Stimulated activated naive CD8-positive, alpha-beta T cell treated with anti-CD3 and anti-CD28 coated beads, Interleukin-15, Interleukin-2, amounts not matched to agents 100 ng/mL and 50 ng/mL, for 24 hours (primary cell): ENCODE results near the gene XAB2.
"Not testable (repeated sequence)": the region's sequence is repeated elsewhere in the genome, so short reads cannot be mapped to it uniquely, and the experiment has no call there.

Source experiments
- H3K27ac Mint-ChIP-seq: one replicate; pipeline ENCODE4 v1.8.0; 2021; ENCODE audit warnings: mild to moderate bottlenecking, mixed read lengths
- H3K27me3 Mint-ChIP-seq: one replicate; pipeline ENCODE4 v1.8.0; 2021; ENCODE audit warnings: mixed read lengths
- H3K36me3 Mint-ChIP-seq: one replicate; pipeline ENCODE4 v1.8.0; 2021; ENCODE audit warnings: low read depth, mixed read lengths
- H3K4me1 Mint-ChIP-seq: one replicate; pipeline ENCODE4 v1.8.0; 2021; ENCODE audit warnings: low read depth, mixed read lengths
- H3K4me3 Mint-ChIP-seq: one replicate; pipeline ENCODE4 v1.8.0; 2021; ENCODE audit warnings: mild to moderate bottlenecking, mixed read lengths
- H3K9me3 Mint-ChIP-seq: one replicate; pipeline ENCODE4 v1.8.0; 2021; ENCODE audit warnings: mixed read lengths

The XAB2 gene

GRCh38 chr19:7598180-7598579 lies 31.2 kb downstream of the XAB2 start:
- Mint-ChIP-seq H3K36me3 (peaks cover 4% of the 10 kb centered on the region), H3K27me3 (peaks cover 45% of the 10 kb centered on the region), H3K9me3 (no peaks in the 10 kb centered on the region), H3K27ac (no peak overlapping the region), H3K4me3 (no peak overlapping the region), H3K4me1 (peaks cover 8% of the 10 kb centered on the region)

GRCh38 chr19:7597689-7598088 lies 31.7 kb downstream of the XAB2 start:
- peaks cover 8% of the 10 kb centered on the region for H3K4me1 Mint-ChIP-seq
- peaks cover 46% of the 10 kb centered on the region for H3K27me3 Mint-ChIP-seq
- no peak overlapping the region for H3K4me3 Mint-ChIP-seq
- no peak overlapping the region for H3K27ac Mint-ChIP-seq
- H3K36me3 Mint-ChIP-seq, result peaks cover 4% of the 10 kb centered on the region
- H3K9me3 Mint-ChIP-seq, result no peaks in the 10 kb centered on the region

GRCh38 chr19:7596211-7596937 lies 33.0 kb downstream of the XAB2 start:
- H3K9me3 Mint-ChIP-seq, result no peaks in the 10 kb centered on the region
- peak overlapping the region; percentile 49 for H3K4me3 Mint-ChIP-seq
- H3K4me1 Mint-ChIP-seq, result peaks cover 8% of the 10 kb centered on the region
- no peak overlapping the region for H3K27ac Mint-ChIP-seq
- H3K36me3 Mint-ChIP-seq, result peaks cover 4% of the 10 kb centered on the region
- peaks cover 46% of the 10 kb centered on the region for H3K27me3 Mint-ChIP-seq

GRCh38 chr19:7595466-7596133 lies 33.7 kb downstream of the XAB2 start, which contains the start of gene CAMSAP3:
Gene CAMSAP3, plus strand, starts transcription at chr19:7595863. Its CDS starts 140 bp downstream, at chr19:7596003.
- peaks cover 4% of the 10 kb centered on the region for H3K4me1 Mint-ChIP-seq
- H3K27ac Mint-ChIP-seq, result no peak within 1 kb of the TSS
- no peaks in the 10 kb centered on the region for H3K9me3 Mint-ChIP-seq
- H3K27me3 Mint-ChIP-seq, result peaks cover 43% of the 10 kb centered on the region
- H3K36me3 Mint-ChIP-seq, result peaks cover under 1% of the 10 kb centered on the region
- peak within 1 kb of the TSS; percentile 50 for H3K4me3 Mint-ChIP-seq

- Mint-ChIP-seq H3K27me3 (peaks cover 20% of the 10 kb centered on the region), H3K9me3 (no peaks in the 10 kb centered on the region), H3K4me3 (no peak overlapping the region), H3K36me3 (no peaks in the 10 kb centered on the region), H3K4me1 (no peaks in the 10 kb centered on the region), H3K27ac (no peak overlapping the region)
These were observed 39.1 kb downstream of the XAB2 start for GRCh38 chr19:7590256-7590655.

GRCh38 chr19:7589822-7590221 lies 39.5 kb downstream of the XAB2 start:
- H3K4me3 Mint-ChIP-seq, result no peak overlapping the region
- H3K36me3 Mint-ChIP-seq, result no peaks in the 10 kb centered on the region
- no peaks in the 10 kb centered on the region for H3K4me1 Mint-ChIP-seq
- H3K27me3 Mint-ChIP-seq, result peaks cover 15% of the 10 kb centered on the region
- no peak overlapping the region for H3K27ac Mint-ChIP-seq
- no peaks in the 10 kb centered on the region for H3K9me3 Mint-ChIP-seq

- Mint-ChIP-seq H3K27me3 (peaks cover 13% of the 10 kb centered on the region), H3K9me3 (no peaks in the 10 kb centered on the region), H3K4me1 (no peaks in the 10 kb centered on the region), H3K27ac (no peak overlapping the region), H3K36me3 (no peaks in the 10 kb centered on the region), H3K4me3 (no peak overlapping the region)
These were observed 46.9 kb downstream of the XAB2 start for GRCh38 chr19:7582446-7582845.

- no peak overlapping the region for H3K4me3 Mint-ChIP-seq
- H3K36me3 Mint-ChIP-seq, result no peaks in the 10 kb centered on the region
- H3K27ac Mint-ChIP-seq, result no peak overlapping the region
- H3K4me1 Mint-ChIP-seq, result no peaks in the 10 kb centered on the region
- peaks cover 19% of the 10 kb centered on the region for H3K27me3 Mint-ChIP-seq
- H3K9me3 Mint-ChIP-seq, result no peaks in the 10 kb centered on the region
These were observed 50.2 kb downstream of the XAB2 start for GRCh38 chr19:7579182-7579581.

GRCh38 chr19:7578127-7578526 lies 51.2 kb downstream of the XAB2 start:
- H3K4me3 Mint-ChIP-seq, result no peak overlapping the region
- no peak overlapping the region for H3K27ac Mint-ChIP-seq
- H3K4me1 Mint-ChIP-seq, result no peaks in the 10 kb centered on the region
- H3K9me3 Mint-ChIP-seq, result no peaks in the 10 kb centered on the region
- H3K27me3 Mint-ChIP-seq, result peaks cover 21% of the 10 kb centered on the region
- no peaks in the 10 kb centered on the region for H3K36me3 Mint-ChIP-seq

GRCh38 chr19:7577422-7577821 lies 51.9 kb downstream of the XAB2 start:
- H3K9me3 Mint-ChIP-seq, H3K27ac Mint-ChIP-seq, H3K4me3 Mint-ChIP-seq, H3K4me1 Mint-ChIP-seq, H3K36me3 Mint-ChIP-seq: not testable (repeated sequence)
- peaks cover 19% of the 10 kb centered on the region for H3K27me3 Mint-ChIP-seq

GRCh38 chr19:7575434-7576040 lies 53.8 kb downstream of the XAB2 start:
- peaks cover 18% of the 10 kb centered on the region for H3K27me3 Mint-ChIP-seq
- H3K4me1 Mint-ChIP-seq, result no peaks in the 10 kb centered on the region
- no peaks in the 10 kb centered on the region for H3K9me3 Mint-ChIP-seq
- H3K27ac Mint-ChIP-seq, result no peak overlapping the region
- no peaks in the 10 kb centered on the region for H3K36me3 Mint-ChIP-seq
- no peak overlapping the region for H3K4me3 Mint-ChIP-seq

GRCh38 chr19:7570761-7571160 lies 58.6 kb downstream of the XAB2 start:
- Mint-ChIP-seq H3K4me1 (no peaks in the 10 kb centered on the region), H3K4me3 (no peak overlapping the region), H3K9me3 (no peaks in the 10 kb centered on the region), H3K27ac (no peak overlapping the region), H3K36me3 (no peaks in the 10 kb centered on the region), H3K27me3 (peaks cover 3% of the 10 kb centered on the region)
